ENCODE results near the gene DRD4. TPM values are rescaled to one million over a fixed set of nuclear protein-coding genes. Genes with fewer than 3 reads are reported as not detected.

DRD4 gene
- total RNA-seq, 1 experiment from 2014 or later, result 0.44 TPM

- H3K36me3 Mint-ChIP-seq (ENCODE audit: insufficient read depth, unreplicated experiment), result peaks cover 15% of the 10 kb centered on the region
- BruUV-seq (replicated peaks), result no TSS peak
- DNase-seq (ENCODE audit: unreplicated experiment), result no peak
- H3K4me1 Mint-ChIP-seq (ENCODE audit: insufficient read depth, unreplicated experiment), result no peaks in the 10 kb centered on the region
- intact Hi-C loops (cut with micrococcal nuclease), result no loop called here
- CTCF ChIA-PET, result no interaction called here
- POLR2A ChIA-PET, result interaction anchor here (0.8 to 3.0 kb wide), 2 partner anchors 13 to 23 kb away, joined by 3 to 10 read pairs; no protein-coding TSS in a partner anchor
- no peak overlapping the region for H3K4me3 Mint-ChIP-seq (ENCODE audit: unreplicated experiment)
- no peak overlapping the region for H3K27ac Mint-ChIP-seq (ENCODE audit: low read depth, unreplicated experiment)
- H3K9me3 Mint-ChIP-seq (ENCODE audit: unreplicated experiment), result no peaks in the 10 kb centered on the region
- TF ChIP-seq, protein P1, sequence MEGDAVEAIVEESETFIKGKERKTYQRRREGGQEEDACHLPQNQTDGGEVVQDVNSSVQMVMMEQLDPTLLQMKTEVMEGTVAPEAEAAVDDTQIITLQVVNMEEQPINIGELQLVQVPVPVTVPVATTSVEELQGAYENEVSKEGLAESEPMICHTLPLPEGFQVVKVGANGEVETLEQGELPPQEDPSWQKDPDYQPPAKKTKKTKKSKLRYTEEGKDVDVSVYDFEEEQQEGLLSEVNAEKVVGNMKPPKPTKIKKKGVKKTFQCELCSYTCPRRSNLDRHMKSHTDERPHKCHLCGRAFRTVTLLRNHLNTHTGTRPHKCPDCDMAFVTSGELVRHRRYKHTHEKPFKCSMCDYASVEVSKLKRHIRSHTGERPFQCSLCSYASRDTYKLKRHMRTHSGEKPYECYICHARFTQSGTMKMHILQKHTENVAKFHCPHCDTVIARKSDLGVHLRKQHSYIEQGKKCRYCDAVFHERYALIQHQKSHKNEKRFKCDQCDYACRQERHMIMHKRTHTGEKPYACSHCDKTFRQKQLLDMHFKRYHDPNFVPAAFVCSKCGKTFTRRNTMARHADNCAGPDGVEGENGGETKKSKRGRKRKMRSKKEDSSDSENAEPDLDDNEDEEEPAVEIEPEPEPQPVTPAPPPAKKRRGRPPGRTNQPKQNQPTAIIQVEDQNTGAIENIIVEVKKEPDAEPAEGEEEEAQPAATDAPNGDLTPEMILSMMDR (IDR thresholded peaks at IDR 0.05; ENCODE audit: unreplicated experiment), result no peak
- no peaks in the 10 kb centered on the region for H3K27me3 Mint-ChIP-seq (ENCODE audit: insufficient read depth, unreplicated experiment)
These were observed 7.9 kb upstream of the DRD4 start for GRCh38 chr11:629237-629583.

DNA sequence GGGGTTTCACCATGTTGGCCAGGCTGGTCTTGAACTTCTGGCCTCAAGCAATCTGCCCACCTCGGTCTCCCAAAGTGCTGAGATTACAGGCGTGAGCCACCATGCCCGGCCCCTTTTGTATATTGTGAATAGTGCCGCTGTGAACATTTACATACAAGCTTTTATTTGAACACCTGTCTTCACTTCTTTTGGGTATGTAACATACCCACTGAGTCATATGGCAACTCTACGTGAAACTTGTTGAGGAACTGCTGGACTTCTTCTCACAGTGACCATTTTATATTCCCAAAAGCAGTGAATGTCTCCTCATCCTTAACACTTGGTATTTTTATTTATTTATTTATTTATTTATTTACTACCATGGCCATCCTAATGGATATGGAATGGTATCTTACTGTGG lies 6.2 kb upstream of the DRD4 start:
- Mint-ChIP-seq H3K27me3 (ENCODE audit: insufficient read depth, unreplicated experiment) (no peaks in the 10 kb centered on the region), H3K36me3 (ENCODE audit: insufficient read depth, unreplicated experiment) (peaks cover 21% of the 10 kb centered on the region), H3K27ac (ENCODE audit: low read depth, unreplicated experiment) (no peak overlapping the region), H3K4me3 (ENCODE audit: unreplicated experiment) (no peak overlapping the region), H3K4me1 (ENCODE audit: insufficient read depth, unreplicated experiment) (no peaks in the 10 kb centered on the region), H3K9me3 (ENCODE audit: unreplicated experiment) (no peaks in the 10 kb centered on the region)
- intact Hi-C loops (cut with micrococcal nuclease), result no loop called here
- CTCF ChIA-PET, result no interaction called here
- BruUV-seq (replicated peaks), result no TSS peak
- TF ChIP-seq, protein P1 (IDR thresholded peaks at IDR 0.05; ENCODE audit: unreplicated experiment), result no peak
- no peak for DNase-seq (ENCODE audit: unreplicated experiment)
- POLR2A ChIA-PET, result interaction anchor here (3.0 kb wide), 1 partner anchor 11 kb away, joined by 10 read pairs; no protein-coding TSS in a partner anchor

DNA sequence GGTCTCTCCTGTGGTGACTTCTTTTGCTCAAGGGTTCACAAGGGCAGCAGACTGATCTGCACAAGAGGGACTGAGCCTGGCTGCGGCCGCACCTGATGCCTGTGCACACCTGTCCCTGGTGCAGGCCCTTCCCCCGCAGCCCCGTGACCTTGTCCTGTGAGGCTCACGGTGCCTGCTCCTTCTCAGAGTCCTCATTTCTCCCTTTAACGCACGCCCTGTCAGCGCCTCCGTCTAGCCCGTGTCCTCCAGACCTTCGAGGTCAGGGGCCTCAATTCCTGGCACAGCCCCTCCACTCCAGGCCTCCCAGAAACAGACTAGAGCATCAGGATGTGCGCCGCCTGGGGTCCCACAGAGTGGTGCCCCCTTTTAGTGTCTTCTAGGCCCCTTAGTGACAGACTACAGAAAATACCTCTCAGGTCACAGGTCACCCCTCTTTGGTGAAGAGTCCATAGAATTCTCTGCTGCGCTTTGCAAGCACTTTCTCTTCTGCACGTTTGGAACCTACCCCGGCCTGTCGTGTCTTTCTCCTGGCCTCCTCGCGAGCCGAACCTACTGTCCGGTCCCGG lies 1.0 kb upstream of the DRD4 start:
- TF ChIP-seq, protein P1 (IDR thresholded peaks at IDR 0.05; ENCODE audit: unreplicated experiment), result no peak
- Mint-ChIP-seq H3K27ac (ENCODE audit: low read depth, unreplicated experiment) (no peak overlapping the region), H3K36me3 (ENCODE audit: insufficient read depth, unreplicated experiment) (peaks cover 28% of the 10 kb centered on the region), H3K4me1 (ENCODE audit: insufficient read depth, unreplicated experiment) (no peaks in the 10 kb centered on the region), H3K4me3 (ENCODE audit: unreplicated experiment) (no peak overlapping the region), H3K27me3 (ENCODE audit: insufficient read depth, unreplicated experiment) (no peaks in the 10 kb centered on the region), H3K9me3 (ENCODE audit: unreplicated experiment) (no peaks in the 10 kb centered on the region)
- POLR2A ChIA-PET, result no interaction called here
- CTCF ChIA-PET, result no interaction called here
- DNase-seq (ENCODE audit: unreplicated experiment), result no peak
- no TSS peak for BruUV-seq (replicated peaks)
- intact Hi-C loops (cut with micrococcal nuclease), result no loop called here

DNA sequence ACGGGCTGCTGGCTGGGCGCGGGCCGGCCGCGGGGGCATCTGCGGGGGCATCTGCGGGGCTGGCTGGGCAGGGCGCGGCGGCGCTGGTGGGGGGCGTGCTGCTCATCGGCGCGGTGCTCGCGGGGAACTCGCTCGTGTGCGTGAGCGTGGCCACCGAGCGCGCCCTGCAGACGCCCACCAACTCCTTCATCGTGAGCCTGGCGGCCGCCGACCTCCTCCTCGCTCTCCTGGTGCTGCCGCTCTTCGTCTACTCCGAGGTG lies 194 bp downstream of the DRD4 start:
- BruUV-seq (replicated peaks), result no TSS peak
- H3K36me3 Mint-ChIP-seq (ENCODE audit: insufficient read depth, unreplicated experiment), result peaks cover 34% of the 10 kb centered on the region
- no peaks in the 10 kb centered on the region for H3K27me3 Mint-ChIP-seq (ENCODE audit: insufficient read depth, unreplicated experiment)
- no peaks in the 10 kb centered on the region for H3K9me3 Mint-ChIP-seq (ENCODE audit: unreplicated experiment)
- CTCF ChIA-PET, result no interaction called here
- H3K27ac Mint-ChIP-seq (ENCODE audit: low read depth, unreplicated experiment), result no peak overlapping the region
- intact Hi-C loops (cut with micrococcal nuclease), result no loop called here
- TF ChIP-seq, protein P1 (IDR thresholded peaks at IDR 0.05; ENCODE audit: unreplicated experiment), result no peak
- DNase-seq (ENCODE audit: unreplicated experiment), result no peak
- H3K4me1 Mint-ChIP-seq (ENCODE audit: insufficient read depth, unreplicated experiment), result no peaks in the 10 kb centered on the region
- POLR2A ChIA-PET, result interaction anchor here (0.6 kb wide), 1 partner anchor 72 kb away, joined by 3 read pairs; no protein-coding TSS in a partner anchor
- H3K4me3 Mint-ChIP-seq (ENCODE audit: unreplicated experiment), result no peak overlapping the region

All from MCF 10A (cell line).